Thyroid gland (tissue), 4 donors: ENCODE results near the gene EPM2AIP1. TPM values are rescaled to one million over a fixed set of nuclear protein-coding genes. Genes with fewer than 3 reads are reported as not detected.

Source experiments
- DNase-seq, 2 donors: peaks; one replicate each; pipeline ENCODE4 v3.0.0-alpha.2; 2019
- H3K27ac ChIP-seq, 3 donors: fragments of 200-600 bp; sonication (generic); 1 replicate in 2 of 3; 2 replicates in 1 of 3; pipeline ENCODE4 v1.5.1; 2016 to 2019; ENCODE audit warnings: mild to moderate bottlenecking in 1 of 3, moderate library complexity in 1 of 3
- H3K27me3 ChIP-seq: fragments of 200-600 bp; sonication (generic); one replicate; pipeline ENCODE4 v1.5.1; 2019
- H3K36me3 ChIP-seq, 2 donors: fragments of 200-600 bp; sonication (generic); one replicate each; pipeline ENCODE4 v1.5.1; 2016 to 2019
- H3K4me1 ChIP-seq, 2 donors: fragments of 200-600 bp; sonication (generic); one replicate each; pipeline ENCODE4 v1.5.1; 2017 to 2019
- H3K4me3 ChIP-seq, 3 donors: fragments of 200-600 bp; sonication (generic); replicated peaks in 1 of 3; 1 replicate in 2 of 3; 2 replicates in 1 of 3; pipeline ENCODE4 v1.5.1; 2016; ENCODE audit warnings: mild to moderate bottlenecking in 1 of 3
- H3K9me3 ChIP-seq: fragments of 200-600 bp; sonication (generic); one replicate; pipeline ENCODE4 v1.5.1; 2017
- POLR2A ChIP-seq, 2 donors: fragments of 450-650 bp; IDR thresholded peaks; one replicate each; pipeline ENCODE4 v1.6.1; 2017; ENCODE audit warnings: antibody characterized with exemption in 2 of 2, mild to moderate bottlenecking in 2 of 2, moderate library complexity in 1 of 2
- WGBS, 2 donors: methylation state at CpG; one replicate each; pipeline ENCODE4 v1.1.5; 2017; 5-methylcytosine and 5-hydroxymethylcytosine counted together
- intact Hi-C: fragments of 100-400 bp; cut with DNase I; formaldehyde crosslinking; loops from one replicate; pipeline ENCODE4 v1.15.1; 2023
- total RNA-seq, 4 donors: library from RNA; depleted of rRNA; stranded (reverse); fragments of >200 nt; gene quantifications; one replicate each; pipeline ENCODE4 v1.2.3, GENCODE V29; 2016
- TF ChIP-seq, protein P1 (sequence below), 6 experiments: fragments of 200-600 bp in 3 of 6; fragments of 450-650 bp in 3 of 6; sonication (generic) in 3 of 6; IDR thresholded peaks; one replicate each; pipeline ENCODE4 v1.5.1; 2016 to 2019; ENCODE audit warnings: antibody characterized with exemption in 6 of 6, mild to moderate bottlenecking in 2 of 6, inconsistent platforms in 1 of 6, moderate library complexity in 1 of 6

EPM2AIP1 gene
- total RNA-seq, 4 donors from 2014 or later = 25.3 to 48.0 (median 35.0) TPM

DNA sequence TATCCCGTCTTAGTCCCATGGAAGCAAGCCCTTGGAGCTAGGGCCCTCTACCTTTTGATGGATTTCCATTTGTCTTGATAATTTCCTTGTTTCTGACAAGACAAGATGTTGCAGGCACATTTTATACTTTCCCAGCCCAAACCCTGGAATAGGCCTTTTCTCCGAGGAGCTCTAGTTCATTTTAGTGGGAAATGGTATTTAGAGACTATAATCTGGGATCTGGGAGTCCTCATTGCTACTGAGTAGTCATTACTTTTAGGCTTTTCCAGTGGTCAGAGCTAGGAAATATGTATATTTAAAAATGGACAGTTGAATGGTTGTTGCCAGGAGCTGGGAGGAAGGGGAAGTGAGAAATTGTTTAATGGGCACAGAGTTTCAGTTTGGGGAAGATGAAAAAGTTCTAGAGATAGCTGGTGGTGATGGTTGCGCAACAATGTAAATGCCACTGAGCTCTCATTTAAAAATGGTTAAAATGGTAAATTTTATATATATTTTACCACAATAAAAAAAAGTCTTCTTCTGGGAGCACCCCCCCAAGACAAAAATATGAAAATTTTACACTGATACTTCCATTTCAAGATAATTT, 32.0 kb upstream of the EPM2AIP1 start:
- Histone ChIP-seq H3K4me1 (peaks cover 37 to 48% of the 10 kb centered on the region in 2 donors), H3K9me3 (no peaks in the 10 kb centered on the region), H3K27me3 (no peaks in the 10 kb centered on the region), H3K27ac (peak overlapping the region in 2 of 3 donors; percentile 81 to 94), H3K4me3 (no peak overlapping the region), H3K36me3 (peaks cover 14 to 19% of the 10 kb centered on the region in 2 donors)
- intact Hi-C loops = loop anchor here (10.0 kb wide), 1 partner anchor 190 kb away; no protein-coding TSS in a partner anchor
- no peak for DNase-seq
- 95 to 97% methylated on average over 3 of the region's 3 CpGs for WGBS, 2 donors
- TF ChIP-seq POLR2A (IDR thresholded peaks at IDR 0.05) = no peak
- TF ChIP-seq, protein P1, sequence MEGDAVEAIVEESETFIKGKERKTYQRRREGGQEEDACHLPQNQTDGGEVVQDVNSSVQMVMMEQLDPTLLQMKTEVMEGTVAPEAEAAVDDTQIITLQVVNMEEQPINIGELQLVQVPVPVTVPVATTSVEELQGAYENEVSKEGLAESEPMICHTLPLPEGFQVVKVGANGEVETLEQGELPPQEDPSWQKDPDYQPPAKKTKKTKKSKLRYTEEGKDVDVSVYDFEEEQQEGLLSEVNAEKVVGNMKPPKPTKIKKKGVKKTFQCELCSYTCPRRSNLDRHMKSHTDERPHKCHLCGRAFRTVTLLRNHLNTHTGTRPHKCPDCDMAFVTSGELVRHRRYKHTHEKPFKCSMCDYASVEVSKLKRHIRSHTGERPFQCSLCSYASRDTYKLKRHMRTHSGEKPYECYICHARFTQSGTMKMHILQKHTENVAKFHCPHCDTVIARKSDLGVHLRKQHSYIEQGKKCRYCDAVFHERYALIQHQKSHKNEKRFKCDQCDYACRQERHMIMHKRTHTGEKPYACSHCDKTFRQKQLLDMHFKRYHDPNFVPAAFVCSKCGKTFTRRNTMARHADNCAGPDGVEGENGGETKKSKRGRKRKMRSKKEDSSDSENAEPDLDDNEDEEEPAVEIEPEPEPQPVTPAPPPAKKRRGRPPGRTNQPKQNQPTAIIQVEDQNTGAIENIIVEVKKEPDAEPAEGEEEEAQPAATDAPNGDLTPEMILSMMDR (IDR thresholded peaks at IDR 0.05) = no peak

DNA sequence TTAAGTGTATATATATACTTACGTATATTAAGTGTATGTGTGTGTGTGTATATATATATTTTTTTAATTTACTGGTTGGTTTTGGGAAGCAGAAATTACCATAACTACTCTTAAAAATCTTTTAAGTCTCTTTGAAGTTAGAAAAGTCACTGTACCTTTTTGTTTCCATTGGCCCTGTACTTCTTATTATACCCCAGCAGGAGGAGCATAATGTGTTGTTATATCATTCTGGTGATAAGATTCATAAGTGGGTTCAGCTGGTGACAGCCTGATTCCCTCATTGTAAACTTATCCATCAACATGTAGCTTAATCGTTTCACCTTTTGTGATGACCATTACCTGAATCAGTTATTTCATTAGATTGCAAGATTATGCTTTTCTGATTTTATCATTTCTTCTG, 31.2 kb upstream of the EPM2AIP1 start:
- WGBS, 2 donors = 96 to 98% methylated on average over 2 of the region's 2 CpGs
- Histone ChIP-seq H3K27me3 (no peaks in the 10 kb centered on the region), H3K9me3 (no peaks in the 10 kb centered on the region), H3K36me3 (peaks cover 20 to 26% of the 10 kb centered on the region in 2 donors), H3K4me1 (peaks cover 29 to 40% of the 10 kb centered on the region in 2 donors), H3K27ac (peak overlapping the region in 1 of 3 donors; percentile 94), H3K4me3 (no peak overlapping the region)
- intact Hi-C loops = loop anchor here (10.0 kb wide), 1 partner anchor 191 kb away; no protein-coding TSS in a partner anchor
- DNase-seq = no peak
- no peak for TF ChIP-seq POLR2A (IDR thresholded peaks at IDR 0.05)
- TF ChIP-seq, protein P1 (IDR thresholded peaks at IDR 0.05) = peak in 3 of 6 experiments; percentile 32 to 41 (median 39)

DNA sequence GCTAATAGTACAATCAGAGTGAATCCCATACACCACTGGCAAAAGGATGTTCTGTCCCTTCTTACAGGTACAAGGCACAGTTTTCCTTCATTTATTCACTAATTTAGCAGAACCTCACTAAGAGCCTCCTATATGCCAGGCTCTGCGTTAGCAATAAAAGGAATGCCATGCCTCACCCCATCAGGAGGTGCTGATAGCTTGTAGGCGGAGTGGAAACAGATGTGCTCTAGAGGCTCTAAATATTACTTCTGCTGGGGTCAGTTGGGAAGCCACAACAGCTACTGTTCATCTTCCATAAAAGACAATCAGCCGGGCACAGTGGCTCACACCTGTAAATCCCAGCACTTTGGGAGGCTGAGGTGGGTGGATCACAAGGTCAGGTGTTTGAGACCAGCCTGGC, 24.8 kb upstream of the EPM2AIP1 start:
- no peak for TF ChIP-seq POLR2A (IDR thresholded peaks at IDR 0.05)
- TF ChIP-seq, protein P1 (IDR thresholded peaks at IDR 0.05) = no peak
- H3K4me1 ChIP-seq = no peaks in the 10 kb centered on the region
- DNase-seq = no peak
- no peaks in the 10 kb centered on the region for H3K9me3 ChIP-seq
- H3K36me3 ChIP-seq = peaks cover 50 to 51% of the 10 kb centered on the region in 2 donors
- intact Hi-C loops = no loop called here
- WGBS, 2 donors = 83 to 100% methylated on average over 3 of the region's 3 CpGs
- no peak overlapping the region for H3K4me3 ChIP-seq
- H3K27me3 ChIP-seq = no peaks in the 10 kb centered on the region
- H3K27ac ChIP-seq = no peak overlapping the region

DNA sequence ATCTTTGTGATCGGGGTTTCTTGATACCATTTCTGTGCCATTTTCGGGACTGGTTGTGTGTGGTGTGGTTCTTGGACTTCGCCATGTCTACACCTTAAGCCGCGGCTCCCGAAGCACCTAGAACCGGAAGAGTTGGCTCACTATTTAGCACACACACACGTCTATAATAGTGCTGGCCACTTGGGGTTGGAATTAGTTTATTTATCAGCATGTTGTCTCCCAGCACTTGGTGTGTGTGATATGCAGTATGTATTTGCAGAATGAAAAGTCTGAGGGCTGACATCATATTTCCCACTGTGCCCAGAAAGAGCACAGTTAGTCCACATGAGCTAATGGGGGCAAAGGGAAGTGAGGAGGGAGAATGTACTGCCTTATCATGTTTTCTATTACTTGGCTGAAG, 24.0 kb upstream of the EPM2AIP1 start:
- intact Hi-C loops = no loop called here
- Histone ChIP-seq H3K27me3 (no peaks in the 10 kb centered on the region), H3K4me1 (no peaks in the 10 kb centered on the region), H3K4me3 (no peak overlapping the region), H3K9me3 (no peaks in the 10 kb centered on the region), H3K36me3 (peaks cover 52 to 55% of the 10 kb centered on the region in 2 donors), H3K27ac (no peak overlapping the region)
- 96% methylated on average over 8 of the region's 8 CpGs for WGBS, 2 donors
- no peak for TF ChIP-seq POLR2A (IDR thresholded peaks at IDR 0.05)
- TF ChIP-seq, protein P1 (IDR thresholded peaks at IDR 0.05) = no peak
- no peak for DNase-seq

DNA sequence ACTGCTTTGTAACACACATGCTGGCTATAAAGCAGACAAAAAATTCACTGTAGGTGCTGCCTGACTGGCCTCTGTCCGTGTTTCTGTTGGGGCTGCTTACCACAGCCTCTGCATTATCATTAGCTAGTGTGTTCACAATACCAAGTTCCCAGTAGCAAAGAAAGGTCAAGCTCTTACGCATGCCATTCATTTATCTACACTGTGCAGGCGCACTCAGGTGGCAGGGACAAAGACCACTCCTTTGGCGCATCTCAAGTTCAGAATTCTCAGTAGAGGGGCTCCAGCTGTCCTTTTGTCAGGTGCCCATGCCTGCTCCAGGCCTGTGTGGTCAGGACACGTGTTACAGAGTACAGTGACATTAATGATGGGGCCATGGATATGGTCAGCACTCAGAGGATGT, 22.7 kb upstream of the EPM2AIP1 start:
- Histone ChIP-seq H3K27me3 (no peaks in the 10 kb centered on the region), H3K9me3 (no peaks in the 10 kb centered on the region), H3K4me3 (no peak overlapping the region), H3K4me1 (no peaks in the 10 kb centered on the region), H3K36me3 (peaks cover 46 to 54% of the 10 kb centered on the region in 2 donors), H3K27ac (no peak overlapping the region)
- no peak for DNase-seq
- no peak for TF ChIP-seq POLR2A (IDR thresholded peaks at IDR 0.05)
- 93 to 97% methylated on average over 5 of the region's 5 CpGs for WGBS, 2 donors
- intact Hi-C loops = no loop called here
